OCI-LY3 (cell line): ENCODE results near the gene TMED1.

Source experiments
- H2AFZ ChIP-seq: fragments of 200-600, 300-600 bp; shearing (Covaris generic); 2 replicates; pipeline ENCODE4 v1.6.0; 2014; ENCODE audit warnings: antibody characterized with exemption, low read depth, low read length
- H3K27ac ChIP-seq: fragments of 200-600, 300-600 bp; sonication (generic); 2 replicates; pipeline ENCODE4 v1.5.1; 2014; ENCODE audit warnings: mild to moderate bottlenecking, low read length, moderate library complexity, mixed read lengths
- H3K27me3 ChIP-seq: fragments of 200-600, 300-600 bp; sonication (generic); 2 replicates; pipeline ENCODE4 v1.6.1; 2014; ENCODE audit warnings: low read depth, low read length, mixed read lengths
- H3K36me3 ChIP-seq: fragments of 200-600, 300-600 bp; sonication (generic); replicated peaks from 2 replicates; pipeline ENCODE3; 2014; ENCODE audit warnings: low read depth, low read length, mixed read lengths
- H3K4me1 ChIP-seq: fragments of 300-600, 200-600 bp; sonication (generic); 2 replicates; pipeline ENCODE4 v1.6.1; 2014; ENCODE audit warnings: low read length, mixed read lengths
- H3K4me2 ChIP-seq: fragments of 200-600, 300-600 bp; sonication (generic); 2 replicates; pipeline ENCODE4 v1.6.1; 2014; ENCODE audit warnings: low read length, mixed read lengths
- H3K4me3 ChIP-seq: fragments of 300-600, 200-600 bp; sonication (generic); 2 replicates; pipeline ENCODE4 v1.5.1; 2014; ENCODE audit warnings: antibody characterized with exemption, mild to moderate bottlenecking, low read length, moderate library complexity
- H3K79me2 ChIP-seq: fragments of 300-600, 200-600 bp; shearing (Covaris generic); 2 replicates; pipeline ENCODE4 v1.6.1; 2014; ENCODE audit warnings: mild to moderate bottlenecking, low read length, mixed read lengths
- H3K9ac ChIP-seq: fragments of 300-600, 200-600 bp; shearing (Covaris generic); 2 replicates; pipeline ENCODE4 v1.6.0; 2014; ENCODE audit warnings: mild to moderate bottlenecking, low read length, moderate library complexity
- H3K9me3 ChIP-seq: fragments of 200-600, 300-600 bp; shearing (Covaris generic); 2 replicates; pipeline ENCODE4 v1.6.1; 2014; ENCODE audit warnings: low read length, mixed read lengths; ENCODE audit not compliant: insufficient read depth
- H4K20me1 ChIP-seq: fragments of 200-600, 300-600 bp; sonication (generic); 2 replicates; pipeline ENCODE4 v1.6.1; 2016; ENCODE audit warnings: low read length, mixed read lengths; ENCODE audit not compliant: insufficient read depth
- EZH2phosphoT487 ChIP-seq: fragments of 200-600 bp; shearing (Covaris generic); IDR thresholded peaks from 2 replicates; pipeline ENCODE4 v1.6.1; 2018; ENCODE audit warnings: antibody characterized with exemption, mixed run types, low read depth
- TF ChIP-seq, protein P1 (sequence below): fragments of 200-600, 300-600 bp; sonication (generic); IDR thresholded peaks from 2 replicates; pipeline ENCODE4 v1.5.1; 2014; ENCODE audit warnings: antibody characterized with exemption, low read length, low read depth

TMED1 gene

DNA sequence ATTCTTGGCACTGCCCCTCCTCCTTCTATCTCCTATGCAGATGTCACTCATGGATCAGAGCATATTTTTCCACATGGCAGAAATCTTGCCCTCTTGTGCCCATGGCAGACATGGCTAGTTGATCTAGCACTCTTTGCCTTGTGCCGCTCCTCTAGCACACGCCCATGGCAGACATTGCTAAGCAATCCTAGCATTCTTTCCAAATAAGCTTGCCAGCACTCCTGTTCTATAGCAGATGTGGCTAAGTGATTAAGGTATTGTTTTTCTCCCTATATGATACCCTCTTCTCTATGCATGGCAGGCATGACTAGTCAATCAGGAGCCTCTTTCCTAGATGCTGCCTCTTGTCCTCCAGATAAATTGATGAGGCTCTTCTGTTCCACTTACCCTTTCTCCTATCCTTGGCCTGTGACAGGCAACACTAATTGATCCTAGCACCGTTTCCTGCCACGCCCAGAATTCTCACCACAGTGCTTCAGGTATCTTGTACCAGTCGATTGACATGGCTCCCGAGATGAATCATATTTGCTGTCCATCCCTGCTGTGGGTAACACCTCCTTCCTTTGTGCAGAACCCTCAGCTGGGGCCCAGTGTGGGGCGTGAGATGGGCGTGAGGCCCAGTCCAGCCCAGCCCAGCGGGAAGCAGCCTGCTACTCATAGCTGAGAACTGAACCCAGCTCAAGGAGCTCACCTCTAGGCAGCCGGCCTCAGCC, 26.9 kb downstream of the TMED1 start:
- Histone ChIP-seq H3K9ac (no peak overlapping the region), H4K20me1 (no peaks in the 10 kb centered on the region), H3K4me3 (no peak overlapping the region), H3K79me2 (no peaks in the 10 kb centered on the region), H3K4me2 (no peak overlapping the region), H3K27ac (no peak overlapping the region), H3K27me3 (no peaks in the 10 kb centered on the region), H3K9me3 (no peaks in the 10 kb centered on the region), H3K4me1 (no peaks in the 10 kb centered on the region), H2AFZ (no peak overlapping the region), H3K36me3 (peaks cover 16% of the 10 kb centered on the region)
- TF ChIP-seq EZH2phosphoT487: no peak
- TF ChIP-seq, protein P1, sequence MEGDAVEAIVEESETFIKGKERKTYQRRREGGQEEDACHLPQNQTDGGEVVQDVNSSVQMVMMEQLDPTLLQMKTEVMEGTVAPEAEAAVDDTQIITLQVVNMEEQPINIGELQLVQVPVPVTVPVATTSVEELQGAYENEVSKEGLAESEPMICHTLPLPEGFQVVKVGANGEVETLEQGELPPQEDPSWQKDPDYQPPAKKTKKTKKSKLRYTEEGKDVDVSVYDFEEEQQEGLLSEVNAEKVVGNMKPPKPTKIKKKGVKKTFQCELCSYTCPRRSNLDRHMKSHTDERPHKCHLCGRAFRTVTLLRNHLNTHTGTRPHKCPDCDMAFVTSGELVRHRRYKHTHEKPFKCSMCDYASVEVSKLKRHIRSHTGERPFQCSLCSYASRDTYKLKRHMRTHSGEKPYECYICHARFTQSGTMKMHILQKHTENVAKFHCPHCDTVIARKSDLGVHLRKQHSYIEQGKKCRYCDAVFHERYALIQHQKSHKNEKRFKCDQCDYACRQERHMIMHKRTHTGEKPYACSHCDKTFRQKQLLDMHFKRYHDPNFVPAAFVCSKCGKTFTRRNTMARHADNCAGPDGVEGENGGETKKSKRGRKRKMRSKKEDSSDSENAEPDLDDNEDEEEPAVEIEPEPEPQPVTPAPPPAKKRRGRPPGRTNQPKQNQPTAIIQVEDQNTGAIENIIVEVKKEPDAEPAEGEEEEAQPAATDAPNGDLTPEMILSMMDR: no peak

DNA sequence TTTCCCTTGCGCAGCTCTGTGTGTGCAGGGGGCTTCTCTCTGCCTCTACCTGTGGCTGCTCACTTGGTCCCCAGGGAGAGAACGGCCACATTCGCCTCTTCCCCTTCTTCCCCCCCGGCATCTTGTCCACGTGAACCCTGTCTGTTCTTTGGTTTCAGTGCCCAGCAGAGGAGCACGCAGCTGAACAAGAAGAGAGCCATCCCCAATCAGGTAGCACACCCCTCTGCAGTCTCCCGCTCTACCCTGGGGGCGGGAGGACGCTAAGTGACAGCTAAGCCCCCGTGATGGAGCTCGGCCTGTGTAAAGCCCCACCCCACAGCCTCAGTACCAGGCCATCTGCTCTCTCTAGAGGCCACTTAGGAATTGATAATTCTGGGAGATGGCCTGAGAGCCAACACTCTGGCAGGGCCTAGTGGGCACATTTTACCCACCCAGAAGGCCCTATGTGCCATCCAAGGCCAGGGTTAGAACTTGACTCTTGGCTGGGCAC, 30.2 kb downstream of the TMED1 start:
- no peak overlapping the region for H3K4me2 ChIP-seq
- H3K9me3 ChIP-seq: no peaks in the 10 kb centered on the region
- peaks cover 21% of the 10 kb centered on the region for H3K36me3 ChIP-seq
- no peak overlapping the region for H2AFZ ChIP-seq
- H3K4me3 ChIP-seq: no peak overlapping the region
- H3K79me2 ChIP-seq: no peaks in the 10 kb centered on the region
- TF ChIP-seq, protein P1: no peak
- TF ChIP-seq EZH2phosphoT487: no peak
- no peaks in the 10 kb centered on the region for H4K20me1 ChIP-seq
- no peaks in the 10 kb centered on the region for H3K4me1 ChIP-seq
- no peak overlapping the region for H3K9ac ChIP-seq
- H3K27me3 ChIP-seq: no peaks in the 10 kb centered on the region
- H3K27ac ChIP-seq: no peak overlapping the region

DNA sequence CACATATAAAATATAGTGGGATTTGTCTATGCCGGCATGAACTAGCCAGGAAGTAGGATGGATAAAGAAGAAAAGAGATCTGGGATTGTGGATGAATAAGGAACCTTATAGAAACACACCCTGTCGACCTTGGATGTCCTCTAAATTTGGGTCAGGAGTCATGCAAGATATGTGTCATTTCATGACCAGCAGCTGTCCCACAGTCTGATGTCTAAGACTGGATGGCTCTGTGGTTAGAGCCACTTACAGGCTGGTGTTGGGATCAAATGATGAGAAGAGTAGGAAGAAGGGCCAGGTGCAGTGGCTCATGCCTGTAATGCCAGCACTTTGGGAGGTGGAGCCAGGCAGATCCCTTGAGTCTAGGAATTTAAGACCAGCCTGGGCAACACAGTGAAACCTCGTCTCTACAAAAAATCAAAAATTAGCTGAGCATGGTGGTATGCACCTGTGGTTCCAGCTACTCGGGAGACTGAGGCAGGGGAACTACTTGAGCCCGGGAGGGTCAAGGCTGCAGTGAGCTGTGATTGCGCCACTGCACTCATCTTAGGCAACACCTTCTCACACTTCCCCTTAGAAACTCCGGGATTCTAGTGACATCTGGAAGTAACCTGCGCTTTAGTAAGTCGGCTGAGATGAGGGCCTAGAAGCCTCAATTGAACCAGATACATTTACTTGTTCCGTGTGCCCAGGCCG, 30.8 kb downstream of the TMED1 start:
- Histone ChIP-seq H3K4me1 (no peaks in the 10 kb centered on the region), H3K36me3 (peaks cover 24% of the 10 kb centered on the region), H3K27me3 (no peaks in the 10 kb centered on the region), H3K4me2 (no peak overlapping the region), H3K79me2 (no peaks in the 10 kb centered on the region), H3K4me3 (no peak overlapping the region), H3K9ac (no peak overlapping the region), H4K20me1 (no peaks in the 10 kb centered on the region), H3K27ac (no peak overlapping the region), H3K9me3 (no peaks in the 10 kb centered on the region), H2AFZ (no peak overlapping the region)
- TF ChIP-seq, protein P1: no peak
- TF ChIP-seq EZH2phosphoT487: no peak

DNA sequence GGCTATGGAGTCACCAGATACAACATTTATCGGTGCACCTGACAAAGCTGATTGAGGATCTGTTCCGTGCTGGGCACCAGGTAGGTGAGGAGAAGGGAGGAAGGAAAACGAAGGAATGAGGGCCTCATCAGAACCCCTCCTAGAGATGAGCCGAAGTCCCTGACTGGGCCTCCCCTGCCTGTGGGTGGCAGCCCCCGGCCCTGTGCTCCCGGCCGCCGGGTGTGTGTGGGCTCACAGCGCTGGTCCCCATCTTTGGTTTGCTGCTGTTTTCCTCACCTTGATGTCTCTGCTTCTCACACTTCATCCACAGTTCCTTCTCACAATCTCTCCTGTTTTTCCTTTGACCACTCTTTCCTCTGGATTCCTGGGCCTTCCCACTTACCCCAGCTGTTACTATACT, 32.8 kb downstream of the TMED1 start:
- Histone ChIP-seq H3K36me3 (peaks cover 16% of the 10 kb centered on the region), H3K4me1 (no peaks in the 10 kb centered on the region), H3K9ac (no peak overlapping the region), H3K4me3 (no peak overlapping the region), H3K27me3 (no peaks in the 10 kb centered on the region), H2AFZ (no peak overlapping the region), H3K79me2 (no peaks in the 10 kb centered on the region), H3K4me2 (no peak overlapping the region), H3K9me3 (no peaks in the 10 kb centered on the region), H4K20me1 (no peaks in the 10 kb centered on the region), H3K27ac (no peak overlapping the region)
- TF ChIP-seq, protein P1: no peak
- TF ChIP-seq EZH2phosphoT487: no peak
